GM23248 (cell line): ENCODE measurements around the gene MARK3. TPM values are rescaled to one million over a fixed set of nuclear protein-coding genes. Genes with fewer than 3 reads are reported as not detected.
"Not testable (repeated sequence)": the region's sequence is repeated elsewhere in the genome, so short reads cannot be mapped to it uniquely, and the experiment has no call there.

ENCODE experiments used
- DNase-seq: peaks from one replicate; pipeline ENCODE4 v3.0.0-alpha.2; 2015
- H2AFZ ChIP-seq: fragments of 200-600 bp; sonication (generic); 2 replicates; pipeline ENCODE4 v1.6.1; 2016; ENCODE audit warnings: antibody characterized with exemption
- H3F3A ChIP-seq: fragments of 200-600 bp; sonication (generic); 2 replicates; pipeline ENCODE4 v1.6.1; 2016; ENCODE audit warnings: mild to moderate bottlenecking, antibody characterized with exemption, mixed run types; ENCODE audit not compliant: insufficient read depth
- H3K27ac ChIP-seq: fragments of 200-600 bp; sonication (generic); 2 replicates; pipeline ENCODE4 v1.5.1; 2016; ENCODE audit warnings: mild to moderate bottlenecking
- H3K27me3 ChIP-seq: fragments of 200-600 bp; sonication (generic); replicated peaks from 2 replicates; pipeline ENCODE4 v1.6.1; 2016; ENCODE audit warnings: mild to moderate bottlenecking; ENCODE audit not compliant: insufficient read depth
- H3K36me3 ChIP-seq: fragments of 200-600 bp; sonication (generic); 2 replicates; pipeline ENCODE4 v1.6.1; 2016; ENCODE audit warnings: low read depth, mild to moderate bottlenecking
- H3K4me1 ChIP-seq: fragments of 200-600 bp; sonication (generic); 2 replicates; pipeline ENCODE4 v1.6.1; 2016; ENCODE audit warnings: mild to moderate bottlenecking; ENCODE audit not compliant: insufficient read depth
- H3K4me2 ChIP-seq: fragments of 200-600 bp; sonication (generic); one replicate; pipeline ENCODE4 v1.6.1; 2016; ENCODE audit warnings: mild to moderate bottlenecking; ENCODE audit not compliant: unreplicated experiment
- H3K4me3 ChIP-seq: fragments of 200-600 bp; sonication (generic); 2 replicates; pipeline ENCODE4 v1.5.1; 2016; ENCODE audit warnings: mild to moderate bottlenecking
- H3K79me2 ChIP-seq: fragments of 200-600 bp; sonication (generic); 2 replicates; pipeline ENCODE4 v1.6.1; 2016; ENCODE audit warnings: mild to moderate bottlenecking; ENCODE audit not compliant: insufficient read depth
- H3K9ac ChIP-seq: fragments of 200-600 bp; sonication (generic); 2 replicates; pipeline ENCODE4 v1.6.1; 2016; ENCODE audit warnings: mild to moderate bottlenecking
- H3K9me2 ChIP-seq: fragments of 200-600 bp; sonication (generic); 2 replicates; pipeline ENCODE4 v1.6.1; 2016; ENCODE audit warnings: mixed run types, mild to moderate bottlenecking, moderate library complexity; ENCODE audit not compliant: insufficient read depth
- H3K9me3 ChIP-seq: fragments of 200-600 bp; sonication (generic); one replicate; pipeline ENCODE4 v1.6.1; 2017; ENCODE audit warnings: low read depth
- H4K20me1 ChIP-seq: fragments of 200-600 bp; sonication (generic); 2 replicates; pipeline ENCODE4 v1.6.0; 2016; ENCODE audit not compliant: insufficient read depth
- EZH2 ChIP-seq: fragments of 200-600 bp; sonication (generic); IDR thresholded peaks from 2 replicates; pipeline ENCODE4 v1.6.1; 2018; ENCODE audit warnings: antibody characterized with exemption, mild to moderate bottlenecking; ENCODE audit not compliant: insufficient read depth, poor library complexity, severe bottlenecking
- EZH2phosphoT487 ChIP-seq: fragments of 200-600 bp; sonication (generic); IDR thresholded peaks from 2 replicates; pipeline ENCODE4 v1.6.1; 2018; ENCODE audit warnings: antibody characterized with exemption, moderate library complexity, mild to moderate bottlenecking, low read depth; ENCODE audit not compliant: insufficient read depth
- WGBS, 2 experiments: methylation state at CpG; one replicate each; pipeline ENCODE4 v1.1.6; 2015 to 2017; ENCODE audit warnings: low lambda C conversion rate in 2 of 2, low coverage in 1 of 2; ENCODE audit errors: missing lambda C conversion rate in 2 of 2; 5-methylcytosine and 5-hydroxymethylcytosine counted together
- in situ Hi-C: fragments of 300-500 bp; cut with MboI; formaldehyde crosslinking; loops from 2 replicates; pipeline ENCODE4 v1.15.0; 2020
- polyA plus RNA-seq: library from polyadenylated mRNA; unstranded; fragments of >200 nt; fragmentation: Nextera tagmentation; extraction: Ambion mirVana; gene quantifications from 2 replicates; pipeline ENCODE4 v1.2.1, GENCODE V29; 2016
- total RNA-seq: library from RNA; depleted of rRNA; stranded (reverse); fragments of >200 nt; shearing (Covaris generic); gene quantifications from 2 replicates; pipeline ENCODE4 v1.2.3, GENCODE V29; 2014

Gene MARK3
- total and polyA plus RNA-seq, 2 experiments from 2014 or later = 32.9 to 80.6 TPM

- peak within 1 kb of the TSS; percentile 44; the same call in 1 of the 2 replicates for H2AFZ ChIP-seq
Observed at GRCh38 chr14:103522649-103523574, 137.7 kb downstream of the MARK3 start, which contains the start of gene CKB. TSS of gene CKB (minus strand) at chr14:103522830. CDS start at chr14:103522493, 337 bp downstream.

GRCh38 chr14:103523575-103523954 is 138.3 kb downstream of the MARK3 start:
- Histone ChIP-seq H3K4me2 (no peak overlapping the region), H3K27ac (no peak overlapping the region), H3K27me3 (no peaks in the 10 kb centered on the region), H3K4me1 (peaks cover 24% of the 10 kb centered on the region), H3K9me3 (no peaks in the 10 kb centered on the region), H4K20me1 (no peaks in the 10 kb centered on the region), H3F3A (peaks cover 5% of the 10 kb centered on the region; the same call in 1 of the 2 replicates), H2AFZ (no peak overlapping the region), H3K79me2 (no peaks in the 10 kb centered on the region), H3K4me3 (no peak overlapping the region), H3K9me2 (no peaks in the 10 kb centered on the region), H3K9ac (no peak overlapping the region), H3K36me3 (no peaks in the 10 kb centered on the region)
- TF ChIP-seq EZH2 (no peak), EZH2phosphoT487 (no peak)
- no peak for DNase-seq
- WGBS, 2 experiments = 69 to 74% methylated on average over 10 of the region's 10 CpGs
- in situ Hi-C loops = no loop called here

More at GRCh38 chr14:103522649-103523574, 137.7 kb downstream of the MARK3 start, which contains the start of gene CKB:
- Histone ChIP-seq H3K79me2 (no peaks in the 10 kb centered on the region), H3K9me2 (no peaks in the 10 kb centered on the region), H3K27me3 (no peaks in the 10 kb centered on the region), H3F3A (peaks cover 5% of the 10 kb centered on the region; the same call in 1 of the 2 replicates), H4K20me1 (no peaks in the 10 kb centered on the region), H3K4me3 (peak within 1 kb of the TSS; percentile 57), H3K4me2 (peak within 1 kb of the TSS; percentile 70), H3K27ac (no peak within 1 kb of the TSS), H3K9me3 (no peaks in the 10 kb centered on the region), H3K36me3 (no peaks in the 10 kb centered on the region), H3K4me1 (peaks cover 19% of the 10 kb centered on the region), H3K9ac (peak within 1 kb of the TSS; percentile 30)
- TF ChIP-seq EZH2phosphoT487 (no peak), EZH2 (no peak)
- peak; percentile 82 for DNase-seq
- WGBS, 2 experiments = 16 to 27% methylated on average over 46 to 48 of the region's 107 CpGs
- in situ Hi-C loops = no loop called here

GRCh38 chr14:103524002-103524935 is 139.1 kb downstream of the MARK3 start:
- H3K9ac ChIP-seq = no peak overlapping the region
- H3F3A ChIP-seq = peaks cover 5% of the 10 kb centered on the region; the same call in 1 of the 2 replicates
- WGBS, 2 experiments = 83 to 90% methylated on average over 12 of the region's 12 CpGs
- no peaks in the 10 kb centered on the region for H3K36me3 ChIP-seq
- H3K9me3 ChIP-seq = no peaks in the 10 kb centered on the region
- H3K4me2 ChIP-seq = no peak overlapping the region
- DNase-seq = no peak
- no peak overlapping the region for H2AFZ ChIP-seq
- H3K4me3 ChIP-seq = no peak overlapping the region
- H3K79me2 ChIP-seq = peaks cover 2% of the 10 kb centered on the region
- no peak overlapping the region for H3K27ac ChIP-seq
- TF ChIP-seq EZH2 = no peak
- TF ChIP-seq EZH2phosphoT487 = no peak
- in situ Hi-C loops = no loop called here
- no peaks in the 10 kb centered on the region for H3K27me3 ChIP-seq
- H3K4me1 ChIP-seq = peaks cover 18% of the 10 kb centered on the region
- H4K20me1 ChIP-seq = no peaks in the 10 kb centered on the region
- H3K9me2 ChIP-seq = no peaks in the 10 kb centered on the region

- in situ Hi-C loops, H4K20me1 ChIP-seq, H3K4me2 ChIP-seq, H3K36me3 ChIP-seq, H3K27me3 ChIP-seq, H2AFZ ChIP-seq, H3F3A ChIP-seq, H3K4me3 ChIP-seq, H3K9me3 ChIP-seq, H3K9ac ChIP-seq, H3K9me2 ChIP-seq, DNase-seq, H3K27ac ChIP-seq: not testable (repeated sequence)
- Histone ChIP-seq H3K79me2 (peaks cover 16% of the 10 kb centered on the region), H3K4me1 (peaks cover 20% of the 10 kb centered on the region; the same call in 1 of the 2 replicates)
- 73 to 74% methylated on average over 17 of the region's 17 CpGs for WGBS, 2 experiments
Observed at GRCh38 chr14:103525430-103526246, 140.4 kb downstream of the MARK3 start.
